Fibroblast of pulmonary artery (primary cell): Measurements from ENCODE around the gene DLX4.

Source experiments
- DNase-seq: peaks from one replicate; pipeline ENCODE4 v3.0.0-alpha.2; 2010; ENCODE audit warnings: low read depth
- H3K4me3 ChIP-seq: replicated peaks from 2 replicates; pipeline ENCODE4 v1.5.1; 2011; ENCODE audit warnings: low read depth, mild to moderate bottlenecking, control low read depth, low read length, moderate library complexity
- TF ChIP-seq, protein P1 (sequence below): IDR thresholded peaks from 2 replicates; pipeline ENCODE4 v1.5.1; 2011; ENCODE audit warnings: mild to moderate bottlenecking, control low read depth, low read length, inconsistent platforms; ENCODE audit errors: missing control alignments

The DLX4 gene

DNA sequence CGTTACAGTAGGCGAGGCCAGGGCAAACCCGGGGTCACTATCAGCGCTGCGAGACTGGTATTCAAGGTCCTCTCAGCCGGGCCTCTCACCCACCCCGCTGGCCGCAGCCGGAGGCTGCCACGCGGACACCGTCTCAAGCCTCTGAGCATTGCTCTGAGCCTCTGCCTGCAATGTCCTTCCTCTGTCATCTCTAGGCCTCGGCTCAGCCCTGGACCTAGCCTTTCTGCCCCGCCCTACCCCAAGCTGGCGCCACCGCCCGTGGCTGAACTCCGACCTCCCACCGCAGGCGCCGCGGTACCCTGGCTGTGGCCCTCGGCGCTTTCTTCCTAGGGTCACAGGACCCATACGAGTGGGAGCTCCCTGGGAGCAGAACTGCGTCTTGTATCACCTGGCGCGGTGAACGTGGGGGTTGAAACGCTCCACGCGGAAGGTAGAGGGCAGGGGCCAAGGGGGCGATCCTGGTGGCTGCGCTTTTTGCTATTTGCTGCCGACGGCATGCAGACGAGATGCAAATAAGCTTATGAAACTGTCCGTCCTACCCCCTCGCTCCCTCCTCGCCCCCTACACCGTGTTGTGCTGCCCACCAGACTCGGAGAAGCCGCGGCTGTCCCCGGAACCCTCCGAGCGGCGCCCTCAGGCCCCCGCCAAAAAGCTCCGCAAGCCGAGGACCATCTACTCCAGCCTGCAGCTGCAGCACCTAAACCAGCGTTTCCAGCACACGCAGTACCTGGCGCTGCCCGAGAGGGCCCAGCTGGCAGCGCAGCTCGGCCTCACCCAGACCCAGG is 3.7 kb downstream of the DLX4 start:
- TF ChIP-seq, protein P1, sequence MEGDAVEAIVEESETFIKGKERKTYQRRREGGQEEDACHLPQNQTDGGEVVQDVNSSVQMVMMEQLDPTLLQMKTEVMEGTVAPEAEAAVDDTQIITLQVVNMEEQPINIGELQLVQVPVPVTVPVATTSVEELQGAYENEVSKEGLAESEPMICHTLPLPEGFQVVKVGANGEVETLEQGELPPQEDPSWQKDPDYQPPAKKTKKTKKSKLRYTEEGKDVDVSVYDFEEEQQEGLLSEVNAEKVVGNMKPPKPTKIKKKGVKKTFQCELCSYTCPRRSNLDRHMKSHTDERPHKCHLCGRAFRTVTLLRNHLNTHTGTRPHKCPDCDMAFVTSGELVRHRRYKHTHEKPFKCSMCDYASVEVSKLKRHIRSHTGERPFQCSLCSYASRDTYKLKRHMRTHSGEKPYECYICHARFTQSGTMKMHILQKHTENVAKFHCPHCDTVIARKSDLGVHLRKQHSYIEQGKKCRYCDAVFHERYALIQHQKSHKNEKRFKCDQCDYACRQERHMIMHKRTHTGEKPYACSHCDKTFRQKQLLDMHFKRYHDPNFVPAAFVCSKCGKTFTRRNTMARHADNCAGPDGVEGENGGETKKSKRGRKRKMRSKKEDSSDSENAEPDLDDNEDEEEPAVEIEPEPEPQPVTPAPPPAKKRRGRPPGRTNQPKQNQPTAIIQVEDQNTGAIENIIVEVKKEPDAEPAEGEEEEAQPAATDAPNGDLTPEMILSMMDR: no peak
- no peak overlapping the region for H3K4me3 ChIP-seq
- no peak for DNase-seq

DNA sequence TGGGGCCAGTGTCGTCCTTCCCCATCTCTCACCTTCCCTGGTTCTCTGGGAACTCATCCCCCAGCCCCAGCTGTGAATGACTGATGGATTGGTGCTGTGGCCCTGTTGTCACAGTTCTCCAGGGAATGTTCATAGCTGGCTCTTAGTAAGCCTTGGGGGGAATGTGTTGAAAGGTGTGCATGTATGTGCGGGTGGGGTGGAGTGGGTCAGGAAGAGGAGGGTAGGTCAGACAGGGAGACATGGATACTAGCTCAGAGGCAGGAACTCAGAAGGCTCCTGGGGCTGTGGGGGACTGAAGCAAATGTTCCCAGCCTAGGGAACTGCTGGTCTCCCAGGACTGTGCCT is 4.3 kb downstream of the DLX4 start:
- no peak overlapping the region for H3K4me3 ChIP-seq
- TF ChIP-seq, protein P1: no peak
- DNase-seq: no peak

DNA sequence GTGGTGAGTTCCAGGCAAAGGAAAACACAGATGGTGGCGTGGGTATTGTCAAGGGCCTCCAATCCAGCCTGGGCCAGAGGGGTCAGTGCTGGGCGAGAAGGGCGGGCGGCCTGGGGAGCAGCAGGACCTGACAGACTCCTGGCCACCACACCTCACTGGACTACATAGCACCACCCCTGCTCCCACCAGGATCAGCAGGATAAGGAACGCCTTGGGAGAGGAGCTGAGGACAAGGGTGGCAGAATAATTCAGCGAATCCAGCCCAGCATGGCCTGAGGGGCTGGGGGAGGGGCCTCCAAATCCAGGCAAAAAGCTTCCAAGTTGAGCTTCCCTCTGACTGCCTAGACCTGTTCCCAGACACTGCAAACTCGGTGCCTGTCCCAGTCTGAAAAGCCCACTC is 6.5 kb downstream of the DLX4 start:
- TF ChIP-seq, protein P1: no peak

DNA sequence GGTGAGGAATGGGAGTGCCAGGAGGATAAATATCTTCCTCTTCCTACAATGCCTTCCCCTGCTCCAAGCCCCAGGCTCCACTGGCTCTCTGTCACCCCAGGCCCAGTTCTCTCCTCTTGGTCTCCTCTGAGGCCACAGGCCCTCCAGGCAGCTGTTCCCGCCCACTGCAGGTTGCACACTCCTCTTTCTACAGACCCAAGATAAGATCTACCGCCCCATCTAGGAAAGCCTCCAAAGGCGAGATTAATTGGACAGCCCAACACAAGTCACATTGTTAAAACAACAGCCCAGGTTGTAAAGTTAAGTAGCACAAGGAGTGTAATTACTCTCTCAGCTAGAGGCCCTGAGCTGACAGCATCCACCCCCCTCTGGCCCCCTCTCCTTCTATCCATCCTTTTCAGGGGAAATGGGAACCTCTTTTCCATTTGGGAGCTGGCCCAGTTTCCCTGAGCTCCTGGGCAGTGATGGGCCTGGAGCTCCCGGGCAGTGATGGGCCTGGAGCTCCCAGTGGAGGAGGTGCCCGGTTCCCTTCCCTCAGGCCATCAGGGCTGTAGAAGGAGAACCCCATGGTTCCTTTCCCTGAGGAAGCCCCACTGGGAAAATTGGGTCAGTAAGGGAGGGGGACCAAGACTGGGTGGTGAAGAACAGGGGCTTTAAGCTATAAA is 7.3 kb downstream of the DLX4 start:
- TF ChIP-seq, protein P1: no peak
- DNase-seq: no peak
- no peak overlapping the region for H3K4me3 ChIP-seq

More for the DNA sequence above, 6.5 kb downstream of the DLX4 start:
- no peak for DNase-seq
- H3K4me3 ChIP-seq: no peak overlapping the region

DNA sequence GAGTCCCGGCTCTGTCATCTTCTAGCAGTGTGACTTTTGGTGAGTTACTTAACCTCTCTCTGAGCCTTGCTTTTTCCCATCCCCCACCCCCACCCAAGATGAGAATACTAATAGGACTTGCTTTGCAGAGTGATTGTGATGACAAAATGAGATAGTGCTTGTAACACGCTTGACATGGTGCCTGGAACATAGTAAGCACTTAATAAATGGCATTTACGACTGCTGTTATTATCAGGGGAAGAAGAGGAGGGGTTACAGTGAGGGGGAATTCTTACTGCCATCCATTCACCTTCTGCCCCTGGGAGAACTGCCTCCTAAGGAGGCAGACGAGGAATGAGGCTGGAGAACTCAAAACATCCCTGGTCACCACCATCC is 7.8 kb downstream of the DLX4 start:
- H3K4me3 ChIP-seq: no peak overlapping the region
- DNase-seq: no peak
- TF ChIP-seq, protein P1: no peak

DNA sequence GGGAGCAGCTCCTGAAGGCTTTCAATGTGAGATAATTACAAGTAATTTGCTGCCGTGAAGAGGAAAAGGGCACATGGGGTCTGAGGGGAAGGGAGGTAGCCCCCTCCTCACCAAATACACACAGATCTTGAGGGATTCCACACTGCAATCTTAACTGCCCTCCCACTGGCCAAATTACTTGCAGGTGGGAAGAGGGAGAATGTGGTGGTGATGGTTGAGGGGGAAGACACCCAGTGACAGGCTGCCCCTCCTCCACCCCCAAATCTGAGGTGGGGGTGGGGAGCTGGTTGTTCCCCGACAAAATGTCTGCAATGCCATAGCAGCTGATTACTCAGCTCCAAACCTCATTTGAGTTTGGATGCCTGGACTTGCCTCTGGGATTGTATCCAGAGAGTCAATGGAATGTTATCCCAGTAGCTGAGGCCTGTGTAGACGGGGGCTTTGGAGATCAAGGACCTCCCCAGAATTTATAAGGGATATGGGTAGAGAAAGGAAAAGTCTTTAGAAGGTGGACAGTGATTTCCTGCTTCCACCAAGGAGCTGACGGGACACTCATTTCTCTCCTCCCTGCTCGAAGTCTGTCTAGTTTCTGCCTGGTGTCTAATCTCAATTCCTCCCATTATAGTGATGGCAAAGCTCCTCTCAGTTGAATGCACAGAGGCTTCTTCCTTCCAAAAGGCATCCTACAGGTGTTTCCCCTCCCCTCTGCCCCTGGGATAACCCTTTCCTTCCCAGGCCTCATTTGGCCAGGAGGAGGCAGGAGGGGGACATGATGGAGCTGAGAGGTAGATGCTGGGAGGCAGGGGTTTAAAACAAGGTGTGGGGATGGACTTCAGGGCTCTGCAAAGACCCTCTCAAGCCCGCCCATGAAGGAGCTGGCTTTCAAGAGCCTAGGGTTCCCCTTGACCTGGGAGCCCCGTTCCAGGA is 8.7 kb downstream of the DLX4 start:
- DNase-seq: no peak
- TF ChIP-seq, protein P1: no peak

More for the DNA sequence above, 8.7 kb downstream of the DLX4 start:
- H3K4me3 ChIP-seq: no peak overlapping the region
